Activated naive CD4-positive, alpha-beta T cell treated with anti-CD3 and anti-CD28 coated beads, Interleukin-2, amount 50 U/mL, for 24 hours (primary cell): ENCODE measurements around the gene UNC5B.
A peak's percentile ranks its signal among the peaks of the same experiment; 100 is the strongest.

Experiments used
- H3K27ac Mint-ChIP-seq: one replicate; pipeline ENCODE4 v1.8.0; 2021; ENCODE audit warnings: mild to moderate bottlenecking, mixed read lengths
- H3K27me3 Mint-ChIP-seq: one replicate; pipeline ENCODE4 v1.8.0; 2021; ENCODE audit warnings: mixed read lengths
- H3K36me3 Mint-ChIP-seq: one replicate; pipeline ENCODE4 v1.8.0; 2021; ENCODE audit warnings: mixed read lengths
- H3K4me1 Mint-ChIP-seq: one replicate; pipeline ENCODE4 v1.8.0; 2021; ENCODE audit warnings: mixed read lengths
- H3K4me3 Mint-ChIP-seq: one replicate; pipeline ENCODE4 v1.8.0; 2021; ENCODE audit warnings: mild to moderate bottlenecking, mixed read lengths
- H3K9me3 Mint-ChIP-seq: one replicate; pipeline ENCODE4 v1.8.0; 2021; ENCODE audit warnings: mixed read lengths

The UNC5B gene

GRCh38 chr10:71202314-71202713 is 10.1 kb upstream of the UNC5B start:
- Mint-ChIP-seq H3K9me3 (peaks cover 5% of the 10 kb centered on the region), H3K4me1 (no peaks in the 10 kb centered on the region), H3K4me3 (no peak overlapping the region), H3K27me3 (peaks cover 16% of the 10 kb centered on the region), H3K27ac (no peak overlapping the region), H3K36me3 (no peaks in the 10 kb centered on the region)

- H3K9me3 Mint-ChIP-seq: peaks cover 3% of the 10 kb centered on the region
- H3K27ac Mint-ChIP-seq: peak overlapping the region; percentile 38
- no peak overlapping the region for H3K4me3 Mint-ChIP-seq
- peaks cover 23% of the 10 kb centered on the region for H3K27me3 Mint-ChIP-seq
- no peaks in the 10 kb centered on the region for H3K4me1 Mint-ChIP-seq
- H3K36me3 Mint-ChIP-seq: no peaks in the 10 kb centered on the region
These were observed 9.2 kb upstream of the UNC5B start for GRCh38 chr10:71203124-71203523.

- no peaks in the 10 kb centered on the region for H3K9me3 Mint-ChIP-seq
- H3K36me3 Mint-ChIP-seq: no peaks in the 10 kb centered on the region
These were observed 8.7 kb upstream of the UNC5B start for GRCh38 chr10:71203716-71204115.

GRCh38 chr10:71204746-71205145 is 7.6 kb upstream of the UNC5B start:
- Mint-ChIP-seq H3K9me3 (no peaks in the 10 kb centered on the region), H3K4me3 (no peak overlapping the region), H3K36me3 (no peaks in the 10 kb centered on the region), H3K27ac (no peak overlapping the region), H3K4me1 (no peaks in the 10 kb centered on the region), H3K27me3 (peaks cover 21% of the 10 kb centered on the region)

More at GRCh38 chr10:71203716-71204115, 8.7 kb upstream of the UNC5B start:
- H3K4me3 Mint-ChIP-seq: no peak overlapping the region
- no peak overlapping the region for H3K27ac Mint-ChIP-seq
- peaks cover 22% of the 10 kb centered on the region for H3K27me3 Mint-ChIP-seq
- H3K4me1 Mint-ChIP-seq: no peaks in the 10 kb centered on the region

- peaks cover 25% of the 10 kb centered on the region for H3K27me3 Mint-ChIP-seq
- no peaks in the 10 kb centered on the region for H3K9me3 Mint-ChIP-seq
- no peaks in the 10 kb centered on the region for H3K4me1 Mint-ChIP-seq
- no peak overlapping the region for H3K27ac Mint-ChIP-seq
- no peaks in the 10 kb centered on the region for H3K36me3 Mint-ChIP-seq
- H3K4me3 Mint-ChIP-seq: no peak overlapping the region
These were observed 6.9 kb upstream of the UNC5B start for GRCh38 chr10:71205468-71205867.

GRCh38 chr10:71206911-71207310 is 5.5 kb upstream of the UNC5B start:
- H3K4me3 Mint-ChIP-seq: no peak overlapping the region
- H3K27me3 Mint-ChIP-seq: peaks cover 33% of the 10 kb centered on the region
- H3K9me3 Mint-ChIP-seq: no peaks in the 10 kb centered on the region
- no peak overlapping the region for H3K27ac Mint-ChIP-seq
- H3K4me1 Mint-ChIP-seq: peaks cover 4% of the 10 kb centered on the region
- H3K36me3 Mint-ChIP-seq: no peaks in the 10 kb centered on the region

- H3K27me3 Mint-ChIP-seq: peaks cover 31% of the 10 kb centered on the region
These were observed 4.8 kb upstream of the UNC5B start for GRCh38 chr10:71207578-71207977.

GRCh38 chr10:71209352-71209715 is 3.0 kb upstream of the UNC5B start:
- H3K27me3 Mint-ChIP-seq: peaks cover 36% of the 10 kb centered on the region
- peaks cover 8% of the 10 kb centered on the region for H3K4me1 Mint-ChIP-seq
- no peaks in the 10 kb centered on the region for H3K36me3 Mint-ChIP-seq
- H3K4me3 Mint-ChIP-seq: no peak overlapping the region
- H3K27ac Mint-ChIP-seq: no peak overlapping the region
- H3K9me3 Mint-ChIP-seq: no peaks in the 10 kb centered on the region

More at GRCh38 chr10:71207578-71207977, 4.8 kb upstream of the UNC5B start:
- Mint-ChIP-seq H3K36me3 (no peaks in the 10 kb centered on the region), H3K27ac (no peak overlapping the region), H3K4me1 (peaks cover 4% of the 10 kb centered on the region), H3K4me3 (no peak overlapping the region), H3K9me3 (no peaks in the 10 kb centered on the region)

GRCh38 chr10:71209731-71210541 is 2.4 kb upstream of the UNC5B start:
- Mint-ChIP-seq H3K4me3 (no peak overlapping the region), H3K4me1 (peaks cover 8% of the 10 kb centered on the region), H3K36me3 (no peaks in the 10 kb centered on the region), H3K27me3 (peaks cover 40% of the 10 kb centered on the region), H3K9me3 (no peaks in the 10 kb centered on the region), H3K27ac (no peak overlapping the region)

GRCh38 chr10:71210542-71210871 is 1.9 kb upstream of the UNC5B start:
- no peak overlapping the region for H3K27ac Mint-ChIP-seq

GRCh38 chr10:71211053-71211452 is 1.3 kb upstream of the UNC5B start:
- Mint-ChIP-seq H3K27ac (no peak overlapping the region), H3K36me3 (no peaks in the 10 kb centered on the region), H3K9me3 (no peaks in the 10 kb centered on the region), H3K4me1 (peaks cover 8% of the 10 kb centered on the region), H3K27me3 (peaks cover 44% of the 10 kb centered on the region), H3K4me3 (no peak overlapping the region)

More at GRCh38 chr10:71210542-71210871, 1.9 kb upstream of the UNC5B start:
- Mint-ChIP-seq H3K9me3 (no peaks in the 10 kb centered on the region), H3K4me1 (peaks cover 8% of the 10 kb centered on the region), H3K27me3 (peaks cover 39% of the 10 kb centered on the region), H3K36me3 (no peaks in the 10 kb centered on the region), H3K4me3 (no peak overlapping the region)

GRCh38 chr10:71211775-71212317 is 524 bp upstream of the UNC5B start:
- no peaks in the 10 kb centered on the region for H3K36me3 Mint-ChIP-seq
- H3K4me3 Mint-ChIP-seq: peak overlapping the region; percentile 66
- H3K27ac Mint-ChIP-seq: no peak overlapping the region
- peaks cover 45% of the 10 kb centered on the region for H3K27me3 Mint-ChIP-seq
- no peaks in the 10 kb centered on the region for H3K9me3 Mint-ChIP-seq
- H3K4me1 Mint-ChIP-seq: peaks cover 8% of the 10 kb centered on the region

GRCh38 chr10:71213127-71213621 is 804 bp downstream of the UNC5B start:
- no peaks in the 10 kb centered on the region for H3K9me3 Mint-ChIP-seq
- H3K36me3 Mint-ChIP-seq: no peaks in the 10 kb centered on the region
- no peak overlapping the region for H3K27ac Mint-ChIP-seq
- peaks cover 8% of the 10 kb centered on the region for H3K4me1 Mint-ChIP-seq
- H3K27me3 Mint-ChIP-seq: peaks cover 36% of the 10 kb centered on the region
- peak overlapping the region; percentile 60 for H3K4me3 Mint-ChIP-seq

GRCh38 chr10:71213761-71214440 is 1.5 kb downstream of the UNC5B start:
- Mint-ChIP-seq H3K27me3 (peaks cover 37% of the 10 kb centered on the region), H3K36me3 (no peaks in the 10 kb centered on the region), H3K9me3 (no peaks in the 10 kb centered on the region), H3K4me3 (no peak overlapping the region), H3K27ac (no peak overlapping the region), H3K4me1 (peaks cover 8% of the 10 kb centered on the region)

- Mint-ChIP-seq H3K4me3 (no peak overlapping the region), H3K4me1 (peaks cover 8% of the 10 kb centered on the region), H3K9me3 (no peaks in the 10 kb centered on the region), H3K27me3 (peaks cover 39% of the 10 kb centered on the region), H3K27ac (no peak overlapping the region), H3K36me3 (no peaks in the 10 kb centered on the region)
These were observed 2.5 kb downstream of the UNC5B start for GRCh38 chr10:71214641-71215559.
